Measurements from ENCODE around the gene SECISBP2L.

DNA sequence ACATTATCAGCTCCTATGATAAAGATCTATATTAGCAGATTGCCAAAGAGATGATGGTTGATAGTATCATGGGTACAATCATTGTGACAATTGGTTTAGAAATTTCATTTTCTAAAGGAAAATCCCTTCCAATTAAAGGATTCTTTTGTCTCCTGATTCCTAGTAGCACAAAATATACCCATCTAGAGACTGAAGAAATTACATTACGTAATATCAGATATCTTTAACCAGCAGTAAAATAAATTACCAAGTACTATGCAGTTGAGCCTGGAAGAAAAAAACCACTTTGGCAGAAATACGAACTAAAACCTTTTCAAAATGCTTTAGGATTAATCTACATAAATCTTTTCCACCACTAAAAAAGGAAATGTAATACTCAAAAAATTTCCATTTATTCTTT is 46.9 kb downstream of the SECISBP2L start:
- TF ChIP-seq, protein P1, sequence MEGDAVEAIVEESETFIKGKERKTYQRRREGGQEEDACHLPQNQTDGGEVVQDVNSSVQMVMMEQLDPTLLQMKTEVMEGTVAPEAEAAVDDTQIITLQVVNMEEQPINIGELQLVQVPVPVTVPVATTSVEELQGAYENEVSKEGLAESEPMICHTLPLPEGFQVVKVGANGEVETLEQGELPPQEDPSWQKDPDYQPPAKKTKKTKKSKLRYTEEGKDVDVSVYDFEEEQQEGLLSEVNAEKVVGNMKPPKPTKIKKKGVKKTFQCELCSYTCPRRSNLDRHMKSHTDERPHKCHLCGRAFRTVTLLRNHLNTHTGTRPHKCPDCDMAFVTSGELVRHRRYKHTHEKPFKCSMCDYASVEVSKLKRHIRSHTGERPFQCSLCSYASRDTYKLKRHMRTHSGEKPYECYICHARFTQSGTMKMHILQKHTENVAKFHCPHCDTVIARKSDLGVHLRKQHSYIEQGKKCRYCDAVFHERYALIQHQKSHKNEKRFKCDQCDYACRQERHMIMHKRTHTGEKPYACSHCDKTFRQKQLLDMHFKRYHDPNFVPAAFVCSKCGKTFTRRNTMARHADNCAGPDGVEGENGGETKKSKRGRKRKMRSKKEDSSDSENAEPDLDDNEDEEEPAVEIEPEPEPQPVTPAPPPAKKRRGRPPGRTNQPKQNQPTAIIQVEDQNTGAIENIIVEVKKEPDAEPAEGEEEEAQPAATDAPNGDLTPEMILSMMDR (IDR thresholded peaks at IDR 0.05; ENCODE audit: low read depth, low read length, poor library complexity, severe bottlenecking) = no peak
- TF ChIP-seq EZH2phosphoT487 (IDR thresholded peaks at IDR 0.05; ENCODE audit: borderline replicate concordance, low read length) = no peak
